OCI-LY1 (cell line): Measurements from ENCODE around the gene HSP90AB1.

Experiments used
- H2AFZ ChIP-seq: fragments of 200-600 bp; sonication (generic), shearing (Covaris generic); 2 replicates; pipeline ENCODE4 v1.6.0; 2014; ENCODE audit warnings: antibody characterized with exemption, mild to moderate bottlenecking, low read length
- H3F3A ChIP-seq: fragments of 200-600 bp; sonication (generic), shearing (Covaris generic); 2 replicates; pipeline ENCODE4 v1.6.0; 2014; ENCODE audit warnings: mild to moderate bottlenecking, antibody characterized with exemption, low read length, moderate library complexity; ENCODE audit not compliant: insufficient read depth
- H3K27ac ChIP-seq: fragments of 200-600 bp; sonication (generic); 2 replicates; pipeline ENCODE4 v1.5.1; 2014; ENCODE audit warnings: low read length, mixed run types, mild to moderate bottlenecking, low read depth; ENCODE audit not compliant: poor library complexity, severe bottlenecking
- H3K27me3 ChIP-seq: fragments of 200-600 bp; sonication (generic); 2 replicates; pipeline ENCODE4 v1.6.0; 2014; ENCODE audit warnings: antibody characterized with exemption, mild to moderate bottlenecking, low read length, moderate library complexity; ENCODE audit not compliant: insufficient read depth
- H3K36me3 ChIP-seq: fragments of 200-600 bp; sonication (generic); 2 replicates; pipeline ENCODE4 v1.6.1; 2014; ENCODE audit warnings: mild to moderate bottlenecking, antibody characterized with exemption, low read length, moderate library complexity, mixed read lengths; ENCODE audit not compliant: insufficient read depth
- H3K4me1 ChIP-seq: fragments of 200-600 bp; sonication (generic); 2 replicates; pipeline ENCODE4 v1.5.1; 2014; ENCODE audit warnings: mild to moderate bottlenecking, low read length, moderate library complexity; ENCODE audit not compliant: insufficient read depth, severe bottlenecking
- H3K4me2 ChIP-seq: fragments of 200-600 bp; sonication (generic), shearing (Covaris generic); 2 replicates; pipeline ENCODE4 v1.6.1; 2014; ENCODE audit warnings: low read length
- H3K4me3 ChIP-seq: fragments of 200-600 bp; sonication (generic); 2 replicates; pipeline ENCODE4 v1.5.1; 2014; ENCODE audit warnings: low read length, low read depth, mild to moderate bottlenecking, mixed read lengths; ENCODE audit not compliant: poor library complexity, severe bottlenecking
- H3K79me2 ChIP-seq: fragments of 200-600 bp; shearing (Covaris generic); 2 replicates; pipeline ENCODE4 v1.6.1; 2016; ENCODE audit warnings: mixed run types, low read length, mixed read lengths; ENCODE audit not compliant: insufficient read depth
- H3K9ac ChIP-seq: fragments of 200-600 bp; sonication (generic), shearing (Covaris generic); 2 replicates; pipeline ENCODE4 v1.6.1; 2014; ENCODE audit warnings: mild to moderate bottlenecking, low read length, mixed read lengths
- H3K9me2 ChIP-seq: fragments of 200-600 bp; sonication (generic), shearing (Covaris generic); 2 replicates; pipeline ENCODE4 v1.6.1; 2014; ENCODE audit warnings: low read depth, mild to moderate bottlenecking, low read length, mixed read lengths
- H3K9me3 ChIP-seq: fragments of 200-600 bp; shearing (Covaris generic); 2 replicates; pipeline ENCODE4 v1.6.1; 2014; ENCODE audit warnings: low read length, mixed read lengths
- H4K20me1 ChIP-seq: fragments of 200-600 bp; sonication (generic), shearing (Covaris generic); 2 replicates; pipeline ENCODE4 v1.6.0; 2016; ENCODE audit warnings: mild to moderate bottlenecking, low read length; ENCODE audit not compliant: insufficient read depth
- EZH2 ChIP-seq: fragments of 200-600 bp; sonication (generic), shearing (Covaris generic); IDR thresholded peaks from 2 replicates; pipeline ENCODE4 v1.8.0; 2017; ENCODE audit warnings: borderline replicate concordance, mixed run types, mild to moderate bottlenecking, antibody characterized with exemption, low read length, moderate library complexity, mixed read lengths
- TF ChIP-seq, protein P1 (sequence below): fragments of 200-600 bp; sonication (generic), shearing (Covaris generic); IDR thresholded peaks from 2 replicates; pipeline ENCODE4 v1.5.1; 2017; ENCODE audit warnings: mild to moderate bottlenecking, antibody characterized with exemption, low read length, moderate library complexity, mixed read lengths

Gene HSP90AB1

DNA sequence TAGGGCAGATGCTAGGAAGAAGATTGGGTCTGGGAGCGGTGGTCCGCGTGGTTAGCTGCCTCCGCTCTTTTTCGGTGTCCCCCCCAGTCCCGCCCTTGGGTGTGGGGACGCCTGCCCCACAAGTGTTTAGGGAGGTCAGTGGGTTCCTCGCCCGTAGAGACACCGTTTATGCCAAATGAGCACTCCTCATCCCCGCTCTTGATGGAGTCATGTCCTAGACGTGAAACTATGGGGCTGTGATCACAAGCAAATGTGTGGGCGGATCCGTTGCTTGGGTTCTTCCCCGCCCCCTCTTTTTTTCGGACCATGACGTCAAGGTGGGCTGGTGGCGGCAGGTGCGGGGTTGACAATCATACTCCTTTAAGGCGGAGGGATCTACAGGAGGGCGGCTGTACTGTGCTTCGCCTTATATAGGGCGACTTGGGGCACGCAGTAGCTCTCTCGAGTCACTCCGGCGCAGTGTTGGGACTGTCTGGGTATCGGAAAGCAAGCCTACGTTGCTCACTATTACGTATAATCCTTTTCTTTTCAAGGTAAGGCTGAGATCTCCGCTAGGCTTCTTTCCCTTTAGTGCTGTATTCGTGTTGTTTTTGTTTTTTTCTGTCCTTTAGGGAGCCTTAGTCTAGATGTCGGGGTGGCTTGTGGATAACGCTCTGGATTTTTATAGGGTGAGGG is at the start of gene HSP90AB1:
Gene HSP90AB1, plus strand, starts transcription at position 439 of the 675 bp plus-strand sequence. CDS start 1,529 bp downstream, outside the sequence.
- Histone ChIP-seq H3K9me2 (no peaks in the 10 kb centered on the region), H3K79me2 (peaks cover 22% of the 10 kb centered on the region), H3K4me2 (peak within 1 kb of the TSS; percentile 82), H3K27me3 (no peaks in the 10 kb centered on the region), H3K4me3 (peak within 1 kb of the TSS; percentile 98), H3K4me1 (peaks cover 25% of the 10 kb centered on the region), H3K27ac (peak within 1 kb of the TSS; percentile 84), H3K9ac (peak within 1 kb of the TSS; percentile 99), H4K20me1 (no peaks in the 10 kb centered on the region), H3F3A (0 out of 2 replicates have a peak, but pooled peaks cover 5% of the 10 kb centered on the region), H3K36me3 (peaks cover 48% of the 10 kb centered on the region), H2AFZ (no peak within 1 kb of the TSS), H3K9me3 (no peaks in the 10 kb centered on the region)
- TF ChIP-seq, protein P1, sequence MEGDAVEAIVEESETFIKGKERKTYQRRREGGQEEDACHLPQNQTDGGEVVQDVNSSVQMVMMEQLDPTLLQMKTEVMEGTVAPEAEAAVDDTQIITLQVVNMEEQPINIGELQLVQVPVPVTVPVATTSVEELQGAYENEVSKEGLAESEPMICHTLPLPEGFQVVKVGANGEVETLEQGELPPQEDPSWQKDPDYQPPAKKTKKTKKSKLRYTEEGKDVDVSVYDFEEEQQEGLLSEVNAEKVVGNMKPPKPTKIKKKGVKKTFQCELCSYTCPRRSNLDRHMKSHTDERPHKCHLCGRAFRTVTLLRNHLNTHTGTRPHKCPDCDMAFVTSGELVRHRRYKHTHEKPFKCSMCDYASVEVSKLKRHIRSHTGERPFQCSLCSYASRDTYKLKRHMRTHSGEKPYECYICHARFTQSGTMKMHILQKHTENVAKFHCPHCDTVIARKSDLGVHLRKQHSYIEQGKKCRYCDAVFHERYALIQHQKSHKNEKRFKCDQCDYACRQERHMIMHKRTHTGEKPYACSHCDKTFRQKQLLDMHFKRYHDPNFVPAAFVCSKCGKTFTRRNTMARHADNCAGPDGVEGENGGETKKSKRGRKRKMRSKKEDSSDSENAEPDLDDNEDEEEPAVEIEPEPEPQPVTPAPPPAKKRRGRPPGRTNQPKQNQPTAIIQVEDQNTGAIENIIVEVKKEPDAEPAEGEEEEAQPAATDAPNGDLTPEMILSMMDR: 0 out of 2 replicates have a peak, but pooled peaks have one; percentile 4
- TF ChIP-seq EZH2: no peak

DNA sequence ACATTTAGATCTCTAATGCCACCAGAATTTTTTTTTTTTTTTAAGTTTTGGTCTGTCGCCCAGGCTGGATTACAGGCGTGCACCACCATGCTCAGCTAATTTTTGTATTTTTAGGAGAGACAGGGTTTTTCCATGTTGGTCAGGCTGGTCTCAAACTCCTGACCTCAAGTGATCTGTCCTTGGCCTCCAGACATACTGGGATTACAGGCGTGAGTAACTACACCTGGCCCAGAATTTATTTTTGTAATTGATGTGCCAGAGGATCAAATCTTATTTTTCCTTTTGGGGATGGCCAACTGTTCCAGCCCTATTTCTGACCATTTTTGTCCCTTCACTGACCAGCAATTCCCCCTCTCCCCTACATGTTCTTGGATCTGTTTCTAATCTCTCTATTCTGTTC is 48.2 kb upstream of the HSP90AB1 start:
- H3K9me3 ChIP-seq: no peaks in the 10 kb centered on the region
- H3K27me3 ChIP-seq: peaks cover 4% of the 10 kb centered on the region; the same call in 1 of the 2 replicates
- H3K9me2 ChIP-seq: no peaks in the 10 kb centered on the region
- no peak overlapping the region for H3K9ac ChIP-seq
- H3K4me1 ChIP-seq: no peaks in the 10 kb centered on the region
- H3K4me3 ChIP-seq: no peak overlapping the region
- H3F3A ChIP-seq: no peaks in the 10 kb centered on the region
- no peaks in the 10 kb centered on the region for H3K36me3 ChIP-seq
- H3K4me2 ChIP-seq: no peak overlapping the region
- no peaks in the 10 kb centered on the region for H3K79me2 ChIP-seq
- TF ChIP-seq, protein P1: no peak
- no peak for TF ChIP-seq EZH2
- no peak overlapping the region for H3K27ac ChIP-seq
- H4K20me1 ChIP-seq: no peaks in the 10 kb centered on the region
- H2AFZ ChIP-seq: no peak overlapping the region

DNA sequence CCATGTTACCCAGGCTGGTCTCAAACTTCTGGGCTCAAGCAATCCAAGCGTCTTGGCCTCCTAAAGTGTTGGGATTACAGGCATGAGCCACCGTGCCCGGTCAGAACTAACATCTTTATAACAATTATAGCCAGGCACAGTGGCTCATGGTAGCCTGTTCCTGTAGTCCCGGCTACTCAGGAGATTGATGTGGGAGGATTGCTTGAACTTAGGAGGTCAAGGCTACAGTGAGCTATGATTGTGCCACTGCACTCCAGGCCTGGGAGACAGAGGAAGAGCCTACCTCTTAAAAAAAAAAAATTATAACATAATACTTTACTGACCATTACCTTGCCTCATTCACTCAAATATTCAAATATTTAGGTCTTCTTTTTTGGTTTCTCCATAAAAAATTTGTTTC is 47.0 kb upstream of the HSP90AB1 start:
- H3K9ac ChIP-seq: no peak overlapping the region
- H3K27me3 ChIP-seq: peaks cover 4% of the 10 kb centered on the region; the same call in 1 of the 2 replicates
- no peak overlapping the region for H3K4me3 ChIP-seq
- no peaks in the 10 kb centered on the region for H3K4me1 ChIP-seq
- no peaks in the 10 kb centered on the region for H3F3A ChIP-seq
- no peak overlapping the region for H3K4me2 ChIP-seq
- H4K20me1 ChIP-seq: no peaks in the 10 kb centered on the region
- no peak for TF ChIP-seq EZH2
- TF ChIP-seq, protein P1: no peak
- no peak overlapping the region for H2AFZ ChIP-seq
- H3K9me3 ChIP-seq: no peaks in the 10 kb centered on the region
- H3K79me2 ChIP-seq: no peaks in the 10 kb centered on the region
- H3K27ac ChIP-seq: no peak overlapping the region
- H3K36me3 ChIP-seq: no peaks in the 10 kb centered on the region
- no peaks in the 10 kb centered on the region for H3K9me2 ChIP-seq
